Kidney (tissue), 14 donors: ENCODE measurements around the gene UBE2D4. TPM values are rescaled to one million over a fixed set of nuclear protein-coding genes. Genes with fewer than 3 reads are reported as not detected.
A peak's percentile ranks its signal among the peaks of the same experiment; 100 is the strongest.

Source experiments
- DNase-seq, 5 donors: peaks; one replicate each; pipeline ENCODE4 v3.0.0-alpha.2; 2013 to 2020
- FAIRE-seq: peaks from 2 replicates; lab custom pipeline; 2012; peaks lifted over from hg19 to GRCh38; lab: Jason Lieb, UNC
- H3K27ac ChIP-seq, 2 donors: one replicate each; pipeline ENCODE4 v1.7.0; 2013; ENCODE audit warnings: low read depth in 2 of 2, low read length in 2 of 2, inconsistent platforms in 1 of 2
- H3K27me3 ChIP-seq: one replicate; pipeline ENCODE4 v1.7.1; 2013; ENCODE audit warnings: low read length, inconsistent platforms; ENCODE audit not compliant: control insufficient read depth, insufficient read depth
- H3K36me3 ChIP-seq, 3 donors: one replicate each; pipeline versions ENCODE4 v1.7.0 to v1.7.1; 2013; ENCODE audit warnings: low read length in 3 of 3, control low read depth in 1 of 3, inconsistent platforms in 1 of 3; ENCODE audit not compliant: insufficient read depth in 3 of 3, control insufficient read depth in 2 of 3
- H3K4me1 ChIP-seq, 3 donors: one replicate each; pipeline versions ENCODE4 v1.7.0 to v1.7.1; 2013; ENCODE audit warnings: low read length in 3 of 3, inconsistent platforms in 1 of 3, low read depth in 1 of 3; ENCODE audit not compliant: control insufficient read depth in 2 of 3, insufficient read depth in 2 of 3
- H3K4me3 ChIP-seq, 3 donors: one replicate each; pipeline versions ENCODE4 v1.7.0 to v1.8.1; 2013; ENCODE audit warnings: low read length in 3 of 3, control low read depth in 1 of 3, inconsistent platforms in 1 of 3
- H3K9ac ChIP-seq, 3 donors: one replicate each; pipeline versions ENCODE4 v1.7.0 to v1.7.1; 2013; ENCODE audit warnings: low read length in 3 of 3, control low read depth in 1 of 3, inconsistent platforms in 1 of 3
- H3K9me3 ChIP-seq, 3 donors: one replicate each; pipeline versions ENCODE4 v1.7.0 to v1.7.1; 2013; ENCODE audit warnings: low read length in 3 of 3, control low read depth in 1 of 3, inconsistent platforms in 1 of 3; ENCODE audit not compliant: control insufficient read depth in 2 of 3, insufficient read depth in 1 of 3
- intact Hi-C: fragments of 100-400 bp; cut with DNase I; formaldehyde crosslinking; loops from one replicate; pipeline ENCODE4 v1.11.1; 2022
- polyA plus RNA-seq: library from polyadenylated mRNA; stranded (reverse); fragments of 350-450 nt; fragmentation: Illumina TruSeq; extraction: RNeasy Lipid Tissue Mini Kit (QIAGEN cat#74804); gene quantifications from one replicate; pipeline ENCODE4 v1.2.3, GENCODE V29; 2014; ENCODE audit warnings: low read depth, low replicate concordance; ENCODE audit not compliant: insufficient read depth
- total RNA-seq: library from RNA; stranded (reverse); fragmentation: NEBNext Ultra II Directional; extraction: Animal tissue kit (Norgen Biotek cat#: 25700); gene quantifications from one replicate; pipeline ENCODE4 v1.2.1, GENCODE V29; 2021
- TF ChIP-seq, protein P1 (sequence below): IDR thresholded peaks from 3 replicates; pipeline ENCODE4 v1.5.1; 2012; ENCODE audit warnings: mild to moderate bottlenecking, moderate library complexity, borderline replicate concordance; ENCODE audit not compliant: insufficient read depth; ENCODE audit errors: extremely low read depth
- donor health status: control.
- donor health status: control.
- donor health status: control.
- donor health status: control.
- donor health status: control.
- donor health status: DM: yes; HTN: yes; CAD: no.
- donor health status: Normal renal cell carcinoma (clear cell type).

Gene UBE2D4
- total and polyA plus RNA-seq, 2 donors from 2014 or later = 21.4 to 27.8 TPM

DNA sequence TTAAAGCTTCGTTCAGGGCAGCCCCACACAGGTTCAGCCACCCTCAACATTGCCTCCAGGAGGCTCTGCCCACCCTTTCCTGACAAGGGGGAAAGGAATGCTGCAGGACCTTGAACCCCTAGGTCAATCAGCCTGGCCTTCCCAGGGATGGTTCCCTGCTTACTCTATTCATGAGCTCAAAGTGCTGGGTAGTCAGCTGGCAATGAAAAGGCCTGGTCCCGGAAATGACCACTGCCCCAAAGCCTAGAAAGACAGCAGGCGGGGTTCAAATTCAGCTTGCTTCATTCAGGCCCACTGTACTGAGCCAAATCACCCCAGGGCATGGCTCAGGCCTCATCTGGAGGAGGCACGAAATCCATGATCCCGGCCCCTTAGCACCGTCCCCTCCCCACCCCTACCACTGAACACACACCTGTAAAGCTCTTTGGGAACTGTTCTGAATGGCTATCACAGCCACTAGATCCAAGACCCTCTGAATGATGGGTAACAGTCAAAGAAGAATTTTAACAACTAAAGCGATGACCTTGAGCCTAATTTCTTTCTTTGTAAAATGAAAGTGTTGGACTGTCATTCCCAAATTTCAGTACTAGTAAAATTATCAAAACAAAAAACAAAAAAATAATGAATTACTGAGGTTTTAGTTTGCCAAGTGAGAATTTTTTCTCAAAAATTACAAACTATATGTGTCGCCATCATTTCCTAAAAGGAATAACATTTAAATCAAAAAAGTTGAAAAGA lies 20.9 kb upstream of the UBE2D4 start:
- Histone ChIP-seq H3K27me3 (no peaks in the 10 kb centered on the region), H3K9me3 (no peaks in the 10 kb centered on the region), H3K9ac (peak overlapping the region; percentile 67 to 90 (median 84)), H3K4me3 (peak overlapping the region; percentile 69 to 82 (median 81)), H3K27ac (peak overlapping the region; percentile 89 to 92), H3K4me1 (peaks cover 0 to 30% (median 21%) of the 10 kb centered on the region in 3 donors), H3K36me3 (peaks cover 0 to 2% (median 0%) of the 10 kb centered on the region in 3 donors)
- TF ChIP-seq, protein P1, sequence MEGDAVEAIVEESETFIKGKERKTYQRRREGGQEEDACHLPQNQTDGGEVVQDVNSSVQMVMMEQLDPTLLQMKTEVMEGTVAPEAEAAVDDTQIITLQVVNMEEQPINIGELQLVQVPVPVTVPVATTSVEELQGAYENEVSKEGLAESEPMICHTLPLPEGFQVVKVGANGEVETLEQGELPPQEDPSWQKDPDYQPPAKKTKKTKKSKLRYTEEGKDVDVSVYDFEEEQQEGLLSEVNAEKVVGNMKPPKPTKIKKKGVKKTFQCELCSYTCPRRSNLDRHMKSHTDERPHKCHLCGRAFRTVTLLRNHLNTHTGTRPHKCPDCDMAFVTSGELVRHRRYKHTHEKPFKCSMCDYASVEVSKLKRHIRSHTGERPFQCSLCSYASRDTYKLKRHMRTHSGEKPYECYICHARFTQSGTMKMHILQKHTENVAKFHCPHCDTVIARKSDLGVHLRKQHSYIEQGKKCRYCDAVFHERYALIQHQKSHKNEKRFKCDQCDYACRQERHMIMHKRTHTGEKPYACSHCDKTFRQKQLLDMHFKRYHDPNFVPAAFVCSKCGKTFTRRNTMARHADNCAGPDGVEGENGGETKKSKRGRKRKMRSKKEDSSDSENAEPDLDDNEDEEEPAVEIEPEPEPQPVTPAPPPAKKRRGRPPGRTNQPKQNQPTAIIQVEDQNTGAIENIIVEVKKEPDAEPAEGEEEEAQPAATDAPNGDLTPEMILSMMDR = no peak
- peak in 4 of 5 donors; percentile 24 to 61 (median 42) for DNase-seq
- FAIRE-seq = no peak
- intact Hi-C loops = no loop called here

DNA sequence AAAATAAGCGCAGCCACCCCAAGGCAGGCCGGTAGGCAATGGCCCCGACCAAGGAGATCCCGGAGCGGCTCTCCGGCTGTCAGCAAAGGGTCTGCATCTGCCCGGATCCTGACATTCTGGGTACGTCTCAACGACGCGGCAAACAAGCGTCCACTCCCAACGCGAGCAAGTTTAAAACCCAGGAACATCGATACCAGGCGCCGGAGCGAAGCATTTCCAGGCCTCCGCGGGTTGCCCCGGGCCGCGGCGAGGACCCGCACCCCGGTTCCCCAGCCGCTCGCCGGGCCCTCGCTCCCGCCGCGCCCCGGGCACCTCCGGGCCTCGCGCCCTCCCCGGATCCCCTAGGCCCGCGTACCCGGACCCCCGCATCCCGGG lies 20.3 kb upstream of the UBE2D4 start:
- peak overlapping the region; percentile 89 to 92 for H3K27ac ChIP-seq
- TF ChIP-seq, protein P1 = no peak
- no peaks in the 10 kb centered on the region for H3K27me3 ChIP-seq
- DNase-seq (peak; percentile 60 to 78 (median 68)), FAIRE-seq (no peak)
- intact Hi-C loops = no loop called here
- H3K9ac ChIP-seq = peak overlapping the region; percentile 67 to 90 (median 84)
- peaks cover 0 to 2% (median 0%) of the 10 kb centered on the region in 3 donors for H3K36me3 ChIP-seq
- H3K4me3 ChIP-seq = peak overlapping the region; percentile 69 to 82 (median 81)
- H3K9me3 ChIP-seq = no peaks in the 10 kb centered on the region
- H3K4me1 ChIP-seq = peaks cover 0 to 30% (median 21%) of the 10 kb centered on the region in 3 donors

GRCh38 chr7:43906331-43907010 lies 19.8 kb upstream of the UBE2D4 start, which contains the start of gene URGCP:
Gene URGCP (minus strand): TSS chr7:43906596. CDS start chr7:43906575, 21 bp downstream.
- Histone ChIP-seq H3K9me3 (no peaks in the 10 kb centered on the region), H3K4me3 (peak within 1 kb of the TSS; percentile 69 to 82 (median 81)), H3K27ac (peak within 1 kb of the TSS; percentile 89 to 92), H3K9ac (peak within 1 kb of the TSS; percentile 67 to 90 (median 86)), H3K27me3 (no peaks in the 10 kb centered on the region), H3K36me3 (peaks cover 0 to 2% (median 0%) of the 10 kb centered on the region in 3 donors), H3K4me1 (peaks cover 0 to 26% (median 21%) of the 10 kb centered on the region in 3 donors)
- intact Hi-C loops = no loop called here
- TF ChIP-seq, protein P1 = no peak
- no peak for FAIRE-seq
- DNase-seq = peak; percentile 51 to 88 (median 69)
